GM21367 (cell line): ENCODE data around the gene NOVA1.
"Not testable (repeated sequence)": the region's sequence is repeated elsewhere in the genome, so short reads cannot be mapped to it uniquely, and the experiment has no call there.

Experiments used
- ATAC-seq: cut with Tn5 transposase; IDR thresholded peaks from one replicate; pipeline ENCODE4 v1.9.1; 2021; ENCODE audit not compliant: unreplicated experiment

Gene NOVA1, protein sequence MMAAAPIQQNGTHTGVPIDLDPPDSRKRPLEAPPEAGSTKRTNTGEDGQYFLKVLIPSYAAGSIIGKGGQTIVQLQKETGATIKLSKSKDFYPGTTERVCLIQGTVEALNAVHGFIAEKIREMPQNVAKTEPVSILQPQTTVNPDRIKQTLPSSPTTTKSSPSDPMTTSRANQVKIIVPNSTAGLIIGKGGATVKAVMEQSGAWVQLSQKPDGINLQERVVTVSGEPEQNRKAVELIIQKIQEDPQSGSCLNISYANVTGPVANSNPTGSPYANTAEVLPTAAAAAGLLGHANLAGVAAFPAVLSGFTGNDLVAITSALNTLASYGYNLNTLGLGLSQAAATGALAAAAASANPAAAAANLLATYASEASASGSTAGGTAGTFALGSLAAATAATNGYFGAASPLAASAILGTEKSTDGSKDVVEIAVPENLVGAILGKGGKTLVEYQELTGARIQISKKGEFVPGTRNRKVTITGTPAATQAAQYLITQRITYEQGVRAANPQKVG

GRCh38 chr14:26597589-26598080 lies at the start of gene NOVA1:
TSS of gene NOVA1 (minus strand) at chr14:26598033. CDS start at chr14:26597436, 597 bp downstream.
- no peak for ATAC-seq

DNA sequence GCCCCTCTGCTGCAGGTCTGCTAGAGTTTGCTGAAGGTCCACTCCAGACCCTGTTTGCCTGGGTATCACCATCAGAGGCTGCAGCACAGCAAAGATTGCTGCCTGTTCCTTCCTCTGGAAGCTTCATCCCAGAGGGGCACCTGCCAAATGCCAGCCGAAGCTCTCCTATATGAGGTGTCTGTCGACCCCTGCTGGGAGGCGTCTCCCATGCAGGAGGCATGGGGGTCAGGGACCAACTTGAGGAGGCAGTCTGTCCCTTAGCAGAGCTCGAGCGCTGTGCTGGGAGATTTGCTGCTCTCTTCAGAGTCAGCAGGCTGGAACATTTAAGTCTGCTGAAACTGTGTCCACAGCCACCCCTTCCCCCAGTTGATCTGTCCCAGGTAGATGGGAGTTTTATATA lies 47.2 kb upstream of the NOVA1 start:
- not testable (repeated sequence) for ATAC-seq

DNA sequence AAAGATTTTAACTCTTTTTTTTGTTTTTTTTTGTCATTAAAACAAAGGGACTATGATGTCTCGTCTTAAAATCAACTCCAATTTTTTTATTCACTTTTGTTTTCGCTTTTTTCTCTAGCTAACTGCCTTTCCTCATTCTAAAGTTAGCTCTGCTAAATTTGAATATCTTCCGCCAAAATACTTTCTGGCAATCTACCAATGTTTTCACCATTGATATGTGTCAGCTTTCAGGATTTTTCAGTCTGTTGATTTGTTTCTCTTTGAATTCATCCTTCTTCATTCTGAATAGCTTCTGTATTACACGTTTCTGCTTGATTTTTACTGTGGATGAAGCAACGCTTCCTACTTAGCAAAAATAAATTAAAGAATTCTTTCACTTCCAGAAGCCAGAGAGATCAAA lies 38.7 kb upstream of the NOVA1 start:
- no peak for ATAC-seq

- not testable (repeated sequence) for ATAC-seq
Observed at GRCh38 chr14:26634946-26635345, 37.1 kb upstream of the NOVA1 start.

DNA sequence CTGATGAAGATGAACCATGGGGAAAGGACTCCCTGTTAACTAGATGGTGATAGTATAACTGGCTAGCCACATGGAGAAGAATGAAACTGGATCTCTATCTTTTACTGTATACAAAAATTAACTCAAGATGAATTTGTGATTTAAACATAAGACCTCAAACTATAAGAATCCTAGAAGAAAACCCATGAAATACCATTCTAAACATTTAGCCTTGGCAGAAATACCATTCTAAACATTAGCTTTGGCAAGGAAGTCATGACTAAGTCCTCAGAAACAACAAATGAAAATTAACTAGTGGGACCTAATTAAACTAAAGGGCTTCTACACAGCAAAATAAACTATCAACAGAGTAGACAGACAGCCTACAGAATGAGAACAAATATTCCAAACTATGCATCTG lies 28.4 kb upstream of the NOVA1 start:
- ATAC-seq, result no peak

- ATAC-seq, result no peak
Observed at GRCh38 chr14:26622611-26623010, 24.8 kb upstream of the NOVA1 start.

DNA sequence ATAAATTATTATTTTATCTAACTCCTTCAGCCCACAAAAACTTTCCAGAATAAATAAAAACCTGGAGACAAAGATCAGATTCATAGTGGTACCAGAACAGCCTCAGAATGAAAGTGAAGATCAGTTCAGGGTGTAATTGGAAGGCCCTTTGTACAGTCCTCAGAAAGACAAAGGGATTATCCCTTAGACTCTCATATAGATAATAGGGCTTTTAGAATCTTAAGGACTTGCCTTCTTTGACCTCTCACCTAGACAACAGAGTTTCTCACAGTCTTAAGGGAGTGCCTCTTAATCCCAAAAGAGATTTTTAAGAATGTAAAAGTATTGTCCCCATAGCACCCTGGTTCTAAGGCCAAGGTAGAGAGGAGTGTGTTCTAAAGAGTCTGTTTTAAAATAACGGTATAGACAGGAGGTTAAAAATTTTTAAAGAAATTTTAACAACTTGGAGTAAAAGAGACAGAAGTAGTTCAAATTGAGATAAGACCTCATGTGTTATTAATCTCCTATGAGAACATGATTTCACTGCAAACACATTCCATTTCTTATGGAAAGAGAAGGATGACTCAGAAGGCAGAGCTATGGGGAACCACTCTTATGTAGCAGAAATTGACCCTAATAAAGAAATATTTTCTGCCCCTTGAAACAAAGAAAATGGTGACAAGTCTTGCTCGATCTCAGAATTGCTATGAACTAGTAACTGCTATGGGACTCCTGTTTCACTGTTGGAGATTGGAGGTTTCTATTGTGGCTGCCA lies 24.2 kb upstream of the NOVA1 start:
- no peak for ATAC-seq

- ATAC-seq, result no peak
Observed at GRCh38 chr14:26621364-26621763, 23.5 kb upstream of the NOVA1 start.

DNA sequence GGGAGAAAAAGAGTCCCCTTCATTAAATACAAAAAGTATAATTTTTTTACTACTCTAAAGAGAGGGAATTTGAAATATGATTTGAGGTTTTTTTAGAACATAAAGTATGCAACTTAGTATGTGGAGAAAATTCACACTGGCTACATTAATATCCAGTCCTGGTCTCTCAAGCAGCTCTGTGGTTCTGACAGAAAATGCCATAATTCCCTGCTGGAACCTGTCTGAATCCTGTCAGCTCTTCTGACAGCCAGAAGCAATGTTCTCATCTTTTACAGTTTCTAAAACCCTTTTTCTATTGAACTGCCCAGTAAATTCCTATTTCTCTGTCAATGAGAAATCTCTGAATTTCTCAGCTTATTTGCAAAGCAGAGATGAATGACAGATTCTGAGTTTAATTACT lies 13.4 kb upstream of the NOVA1 start:
- no peak for ATAC-seq

GRCh38 chr14:26606729-26607312 lies 9.0 kb upstream of the NOVA1 start:
- ATAC-seq, result no peak

- no peak for ATAC-seq
Observed at GRCh38 chr14:26605602-26606001, 7.8 kb upstream of the NOVA1 start.

- no peak for ATAC-seq
Observed at GRCh38 chr14:26602902-26603301, 5.1 kb upstream of the NOVA1 start.

- no peak for ATAC-seq
Observed at GRCh38 chr14:26601856-26602255, 4.0 kb upstream of the NOVA1 start.

- ATAC-seq, result no peak
Observed at GRCh38 chr14:26599291-26599690, 1.5 kb upstream of the NOVA1 start.

DNA sequence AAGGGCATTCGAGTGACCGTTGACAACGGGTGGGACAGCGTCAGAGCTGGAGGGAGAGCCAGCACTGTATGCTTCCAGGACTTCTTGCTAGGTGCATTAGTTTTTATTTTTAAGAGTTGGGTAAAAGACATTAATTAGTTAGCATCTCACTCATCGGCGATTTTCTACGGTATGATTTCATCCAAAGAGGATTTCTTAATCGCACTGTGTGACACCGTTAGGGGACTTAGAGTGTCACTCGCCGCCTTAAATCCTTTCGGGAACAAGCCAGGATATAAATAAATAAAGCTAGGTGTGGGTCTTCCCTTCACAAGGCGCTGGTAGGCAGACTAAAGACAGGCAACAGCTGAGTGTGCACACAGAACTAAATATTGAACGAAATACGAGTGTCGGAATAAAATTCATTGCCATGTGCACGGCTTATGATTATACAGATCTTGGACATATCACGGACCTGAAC lies 869 bp upstream of the NOVA1 start:
- ATAC-seq, result no peak

- ATAC-seq, result no peak
Observed at GRCh38 chr14:26598081-26598671, 343 bp upstream of the NOVA1 start.

- ATAC-seq, result no peak
Observed at GRCh38 chr14:26597071-26597588, 703 bp downstream of the NOVA1 start.

DNA sequence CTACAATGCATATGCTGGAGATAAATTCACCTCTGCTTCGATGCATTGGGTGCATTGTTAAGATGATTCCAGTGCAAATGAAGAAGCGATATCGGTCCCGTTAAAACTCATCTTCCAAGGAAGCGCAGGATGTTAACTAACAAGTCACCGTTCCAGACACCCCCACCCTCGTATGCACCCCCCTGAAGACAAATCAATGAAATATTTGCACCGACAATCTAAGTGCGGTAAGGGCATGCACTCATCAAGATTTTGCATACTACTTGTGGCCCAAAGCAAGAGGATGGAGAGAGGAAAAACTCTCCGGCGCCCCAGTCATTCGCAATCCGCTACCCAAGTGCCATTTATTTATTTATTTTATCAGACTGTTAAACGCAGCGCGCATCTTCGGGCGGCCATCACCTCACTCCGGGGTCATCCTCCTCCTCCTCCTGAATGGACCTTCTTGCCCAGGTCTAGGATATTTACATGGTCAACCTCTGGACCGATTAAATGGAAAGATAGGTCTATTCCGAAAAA lies 1.2 kb downstream of the NOVA1 start:
- no peak for ATAC-seq

DNA sequence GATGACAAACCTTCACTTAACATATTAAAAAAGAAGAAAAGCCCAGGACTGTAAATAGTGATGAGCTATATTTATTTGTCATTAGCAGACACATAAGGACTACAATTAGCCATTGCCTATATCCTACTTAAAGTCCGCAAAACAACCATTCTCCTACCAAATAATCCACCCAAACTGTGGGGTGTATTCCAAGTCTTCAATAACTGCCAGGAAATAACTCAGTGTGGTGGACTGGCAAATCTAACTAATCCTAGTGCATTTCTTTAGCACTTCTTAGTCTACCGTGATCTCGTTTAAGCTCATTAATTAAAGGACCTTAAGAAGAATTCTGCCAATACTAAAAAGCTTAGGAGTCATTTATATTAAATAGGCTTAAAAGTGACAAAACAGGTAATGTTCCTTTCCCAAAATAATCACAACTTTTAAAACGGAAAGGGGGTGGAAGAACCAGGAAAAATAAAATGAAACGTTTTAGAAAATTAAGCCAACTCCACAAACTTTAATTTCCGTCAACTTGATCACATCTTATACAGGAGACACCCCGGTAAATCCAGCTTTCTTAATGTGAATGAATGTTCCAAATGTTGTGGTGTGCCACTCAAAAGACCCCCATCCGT lies 1.8 kb downstream of the NOVA1 start:
- no peak for ATAC-seq
